ENCODE results near the gene ZNF385A. TPM values are rescaled to one million over a fixed set of nuclear protein-coding genes. Genes with fewer than 3 reads are reported as not detected.

Gene ZNF385A
- total and polyA plus RNA-seq, 2 of the 13 experiments (the other 11 are each of a cell fraction or from before 2014, with no cell fraction given): 0.44 to 0.67 TPM

GRCh38 chr12:54328595-54329337 lies 55.8 kb downstream of the ZNF385A start (continued):
- TF ChIP-seq HMGXB4 (CRISPR knock-in tag; IDR thresholded peaks at IDR 0.05; ENCODE audit: borderline replicate concordance in 1 of 2, low read depth in 1 of 2): 0 out of 4 replicates have a peak, but pooled peaks of 1 of the 2 experiments have one; percentile 22
- no peak for TF ChIP-seq ATF5 (CRISPR knock-in tag; IDR thresholded peaks at IDR 0.05; ENCODE audit: low read depth)
- TF ChIP-seq GABPA (IDR thresholded peaks at IDR 0.05; ENCODE audit: low read depth, low read length): no peak
- TF ChIP-seq GABPA (CRISPR knock-in tag; IDR thresholded peaks at IDR 0.05; ENCODE audit: low read depth): no peak
- TF ChIP-seq FOXA3 (CRISPR knock-in tag; IDR thresholded peaks at IDR 0.05): peak; percentile 46
- TF ChIP-seq NCOA5 (CRISPR knock-in tag; IDR thresholded peaks at IDR 0.05): no peak
- TF ChIP-seq USF2 (IDR thresholded peaks at IDR 0.05; ENCODE audit: low read depth, low read length): no peak
- TF ChIP-seq USF2 (CRISPR knock-in tag; IDR thresholded peaks at IDR 0.05; ENCODE audit: borderline replicate concordance): no peak
- no peak for TF ChIP-seq ZNF652 (CRISPR knock-in tag; IDR thresholded peaks at IDR 0.05; ENCODE audit: borderline replicate concordance, low read depth)
- TF ChIP-seq PHF21A (CRISPR knock-in tag; IDR thresholded peaks at IDR 0.05): no peak
- 0 out of 2 replicates have a peak, but pooled peaks have one; percentile 19 for TF ChIP-seq ZNF12 (CRISPR knock-in tag; IDR thresholded peaks at IDR 0.05)
- peak; percentile 77 for TF ChIP-seq SOX5 (CRISPR knock-in tag; IDR thresholded peaks at IDR 0.05; ENCODE audit: borderline replicate concordance)
- TF ChIP-seq ZNF121 (CRISPR knock-in tag; IDR thresholded peaks at IDR 0.05): no peak
- TF ChIP-seq FOXO4 (CRISPR knock-in tag; conservative IDR thresholded peaks at IDR 0.05): 0 out of 2 replicates have a peak, but pooled peaks have one; percentile 34
- TF ChIP-seq ZBTB39 (CRISPR knock-in tag; IDR thresholded peaks at IDR 0.05): no peak
- TF ChIP-seq ZBTB2 (CRISPR knock-in tag; IDR thresholded peaks at IDR 0.05; ENCODE audit: low read depth): no peak
- TF ChIP-seq HDAC1 (CRISPR knock-in tag; IDR thresholded peaks at IDR 0.05): 0 out of 2 replicates have a peak, but pooled peaks have one; percentile 47

Measured in HepG2 (cell line).